ENCODE results near the gene DGKE.

Gene DGKE

GRCh38 chr17:56804454-56804853, 29.5 kb upstream of the DGKE start:
- TF ChIP-seq CTCF (IDR thresholded peaks at IDR 0.05; ENCODE audit: insufficient read depth, low read depth, low read length, missing control alignments) = no peak
- no peak for DNase-seq (ENCODE audit: low read depth)
- H3K4me3 ChIP-seq (ENCODE audit: low read depth, low read length) = no peak overlapping the region

GRCh38 chr17:56806949-56807348, 27.0 kb upstream of the DGKE start:
- no peak overlapping the region for H3K4me3 ChIP-seq (ENCODE audit: low read depth, low read length)
- DNase-seq (ENCODE audit: low read depth) = no peak
- TF ChIP-seq CTCF (IDR thresholded peaks at IDR 0.05; ENCODE audit: insufficient read depth, low read depth, low read length, missing control alignments) = no peak

GRCh38 chr17:56807723-56808122, 26.2 kb upstream of the DGKE start:
- no peak overlapping the region for H3K4me3 ChIP-seq (ENCODE audit: low read depth, low read length)
- TF ChIP-seq CTCF (IDR thresholded peaks at IDR 0.05; ENCODE audit: insufficient read depth, low read depth, low read length, missing control alignments) = no peak
- DNase-seq (ENCODE audit: low read depth) = no peak

- H3K4me3 ChIP-seq (ENCODE audit: low read depth, low read length) = no peak overlapping the region
- TF ChIP-seq CTCF (IDR thresholded peaks at IDR 0.05; ENCODE audit: insufficient read depth, low read depth, low read length, missing control alignments) = no peak
- DNase-seq (ENCODE audit: low read depth) = no peak
These were observed 25.4 kb upstream of the DGKE start for GRCh38 chr17:56808503-56808902.

- DNase-seq (ENCODE audit: low read depth) = no peak
- no peak overlapping the region for H3K4me3 ChIP-seq (ENCODE audit: low read depth, low read length)
- TF ChIP-seq CTCF (IDR thresholded peaks at IDR 0.05; ENCODE audit: insufficient read depth, low read depth, low read length, missing control alignments) = no peak
These were observed 24.7 kb upstream of the DGKE start for GRCh38 chr17:56809106-56809819.

- DNase-seq (ENCODE audit: low read depth) = no peak
- no peak for TF ChIP-seq CTCF (IDR thresholded peaks at IDR 0.05; ENCODE audit: insufficient read depth, low read depth, low read length, missing control alignments)
- H3K4me3 ChIP-seq (ENCODE audit: low read depth, low read length) = no peak overlapping the region
These were observed 24.2 kb upstream of the DGKE start for GRCh38 chr17:56809820-56810179.

- H3K4me3 ChIP-seq (ENCODE audit: low read depth, low read length) = no peak overlapping the region
- no peak for DNase-seq (ENCODE audit: low read depth)
- TF ChIP-seq CTCF (IDR thresholded peaks at IDR 0.05; ENCODE audit: insufficient read depth, low read depth, low read length, missing control alignments) = no peak
These were observed 23.6 kb upstream of the DGKE start for GRCh38 chr17:56810343-56810742.

Measured in GM12865 (cell line).